BLaER1 treated with 17β-estradiol and CSF1 and Interleukin-3, amounts not matched to agents 10 nM and 100 nM (cell line): Measurements from ENCODE around the gene NR1H4.

Source experiments
- H3K27ac ChIP-seq, 11 experiments: shearing (Covaris generic); formaldehyde crosslinking; 2 replicates each; pipeline ENCODE4 v1.8.1; 2022
- H3K27me3 ChIP-seq, 11 experiments: shearing (Covaris generic); formaldehyde crosslinking; 2 replicates each; pipeline ENCODE4 v1.8.1; 2022
- H3K36me3 ChIP-seq, 11 experiments: shearing (Covaris generic); formaldehyde crosslinking; 2 replicates each; pipeline ENCODE4 v1.8.1; 2022
- H3K4me1 ChIP-seq, 10 experiments: shearing (Covaris generic); formaldehyde crosslinking; 2 replicates each; pipeline ENCODE4 v1.8.1; 2022
- H3K4me2 ChIP-seq, 11 experiments: shearing (Covaris generic); formaldehyde crosslinking; 2 replicates each; pipeline ENCODE4 v1.8.1; 2022
- H3K4me3 ChIP-seq, 10 experiments: shearing (Covaris generic); formaldehyde crosslinking; 2 replicates each; pipeline ENCODE4 v1.8.1; 2022
- H3K9ac ChIP-seq, 11 experiments: shearing (Covaris generic); formaldehyde crosslinking; 2 replicates each; pipeline ENCODE4 v1.8.1; 2022
- H3K9me3 ChIP-seq, 11 experiments: shearing (Covaris generic); formaldehyde crosslinking; replicated peaks in 1 of 11; 2 replicates each; pipeline ENCODE4 v1.8.1; 2022
- H4K20me1 ChIP-seq, 11 experiments: shearing (Covaris generic); formaldehyde crosslinking; 2 replicates each; pipeline ENCODE4 v1.8.1; 2022
- Cebpa-rat ChIP-seq, 11 experiments: shearing (Covaris generic); IDR thresholded peaks; 2 replicates each; pipeline ENCODE4 v1.8.1; 2022

NR1H4 gene

GRCh38 chr12:100612606-100613005, 138.9 kb downstream of the NR1H4 start:
- Histone ChIP-seq H3K9ac (no peak overlapping the region), H3K27me3 (no peaks in the 10 kb centered on the region), H3K4me1 (peaks cover 45 to 57% (median 53%) of the 10 kb centered on the region in 10 experiments), H3K4me3 (no peak overlapping the region), H4K20me1 (peaks cover 0 to 9% (median 0%) of the 10 kb centered on the region in 11 experiments; a peak in 2 of 22 replicates), H3K36me3 (peaks cover 0 to 30% (median 0%) of the 10 kb centered on the region in 11 experiments; a peak in 3 of 22 replicates), H3K4me2 (peak overlapping the region in 10 of 11 experiments; percentile 21 to 82 (median 62); a peak in 19 of 22 replicates), H3K9me3 (peaks cover 0 to 19% (median 4%) of the 10 kb centered on the region in 11 experiments; a peak in 5 of 22 replicates), H3K27ac (peak overlapping the region in 3 of 11 experiments; percentile 14 to 20 (median 20); a peak in 4 of 22 replicates)
- TF ChIP-seq Cebpa-rat (IDR thresholded peaks at IDR 0.05), result no peak
